ENCODE data around the gene ZNF132. TPM values are rescaled to one million over a fixed set of nuclear protein-coding genes. Genes with fewer than 3 reads are reported as not detected.

ZNF132 gene
- total and polyA plus RNA-seq, 9 of the 15 experiments (the other 6 are each of a cell fraction or from before 2014, with no cell fraction given), result 0.03 to 0.42 (median 0.10) TPM; not detected in 5

DNA sequence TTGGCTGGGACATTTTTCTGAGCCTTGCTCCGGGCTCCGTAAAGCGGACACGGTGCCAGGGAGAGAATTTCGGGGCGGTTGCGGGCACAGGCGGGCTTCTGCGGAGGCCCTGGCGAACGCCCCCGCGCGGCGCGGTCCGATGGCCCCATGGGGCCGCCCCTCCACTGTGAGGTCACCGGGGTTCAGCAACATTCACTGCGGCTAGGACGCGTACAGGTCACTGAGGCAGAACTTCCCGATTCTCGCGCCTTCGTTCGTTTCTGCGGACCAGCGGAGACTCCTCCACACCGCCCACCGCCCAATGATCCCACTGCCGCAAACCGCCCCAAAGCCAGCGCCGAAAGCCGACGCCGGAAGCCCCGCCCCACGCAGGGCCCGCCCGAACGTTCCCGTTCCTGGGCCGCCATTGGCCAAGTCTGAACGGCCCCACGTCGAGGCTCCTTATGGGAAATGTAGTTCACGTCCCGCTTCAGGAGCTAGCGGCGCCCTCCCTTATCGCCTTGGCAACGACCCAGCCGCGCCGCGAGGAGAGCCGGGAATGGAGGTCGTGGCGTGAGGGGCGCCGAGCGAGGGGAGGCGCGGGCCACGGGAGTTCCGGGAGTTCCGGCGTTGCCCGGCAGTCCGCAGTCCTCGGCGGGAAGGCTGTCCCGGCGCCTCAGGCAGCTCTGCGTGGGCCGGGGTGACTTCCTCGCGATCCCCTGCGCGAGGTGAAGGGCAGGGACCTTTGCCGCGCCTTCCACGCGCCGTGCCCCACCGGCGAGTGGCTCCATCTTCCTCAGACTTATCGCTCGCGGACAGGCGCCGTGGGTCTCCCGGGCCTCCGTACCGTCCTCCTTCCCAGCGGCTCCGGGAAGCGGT is 31.6 kb downstream of the ZNF132 start, which contains the start of gene ZNF584:
Gene ZNF584 (plus strand): TSS at position 498 of the 858 bp plus-strand sequence. CDS start 499 bp downstream, outside the sequence.
- in situ Hi-C loops (cut with MboI) (no loop called here), intact Hi-C loops (cut with micrococcal nuclease) (loop anchor here (5.0 to 10.0 kb wide), 4 partner anchors 59 to 184 kb away; partner anchors contain the start of genes ZNF324, ZNF544, ZNF8 and ZSCAN22)
- Histone ChIP-seq H3K27me3 (ENCODE audit: control insufficient read depth in 2 of 2, insufficient read depth in 2 of 2, low read length in 2 of 2) (no peaks in the 10 kb centered on the region), H3K4me2 (ENCODE audit: insufficient read depth, low read length) (peak within 1 kb of the TSS; percentile 94), H4K20me1 (replicated peaks; ENCODE audit: control insufficient read depth, insufficient read depth, low read length) (no peaks in the 10 kb centered on the region), H3K4me3 (peak within 1 kb of the TSS; percentile 87), H3K79me2 (ENCODE audit: control insufficient read depth, insufficient read depth, low read length) (peaks cover 51% of the 10 kb centered on the region), H3K27ac (ENCODE audit: extremely low read depth, low read depth, low read length) (peak within 1 kb of the TSS; percentile 97), H3K9me3 (replicated peaks; ENCODE audit: control insufficient read depth, insufficient read depth, low read depth, low read length) (no peaks in the 10 kb centered on the region), H3K9me1 (ENCODE audit: control insufficient read depth, insufficient read depth, low read length) (no peaks in the 10 kb centered on the region), H3K4me1 (replicated peaks in 1 of 2; ENCODE audit: control insufficient read depth in 2 of 2, insufficient read depth in 2 of 2, low read length in 2 of 2) (peaks cover 18 to 39% of the 10 kb centered on the region in 2 experiments), H3K9ac (ENCODE audit: insufficient read depth in 1 of 2, low read depth in 2 of 2, low read length in 2 of 2) (peak within 1 kb of the TSS; percentile 94 to 97), H2AFZ (ENCODE audit: low read depth, low read length) (peak within 1 kb of the TSS; percentile 92), H3K36me3 (ENCODE audit: control insufficient read depth, insufficient read depth, low read length) (peaks cover 22% of the 10 kb centered on the region; the same call in 2 of the 3 replicates)
- ATAC-seq, result peak; percentile 94
- POLR2A ChIA-PET, result interaction anchor here (0.6 to 2.0 kb wide), 14 partner anchors 8 to 225 kb away, joined by 3 to 7 read pairs (median 4); partner anchors contain the start of gene ZNF274
- CTCF ChIA-PET (ENCODE audit: low intra/inter-chr PET ratio), result no interaction called here
- peak; percentile 84 for FAIRE-seq
- BruUV-seq (replicated peaks), result no TSS peak
- WGBS (ENCODE audit: insufficient coverage, low coverage, missing lambda C conversion rate), result under 1% methylated on average over 69 of the region's 100 CpGs
- DNase-seq (ENCODE audit: extremely low read depth in 1 of 4, low spot score in 3 of 4), result peak; percentile 92 to 98 (median 95)
- TF ChIP-seq L3MBTL2 (IDR thresholded peaks at IDR 0.05), result peak; percentile 48
- TF ChIP-seq ZNF311 (CRISPR knock-in tag; IDR thresholded peaks at IDR 0.05), result no peak
- TF ChIP-seq FOXA3 (CRISPR knock-in tag; conservative IDR thresholded peaks at IDR 0.05 in 1 of 2, IDR thresholded peaks at IDR 0.05 in 1 of 2), result 0 out of 4 replicates have a peak, but pooled peaks of 1 of the 2 experiments have one; percentile 51
- no peak; a peak in 1 of 4 replicates for TF ChIP-seq KDM4B (IDR thresholded peaks at IDR 0.05; ENCODE audit: borderline replicate concordance in 2 of 2, low read depth in 1 of 2)
- peak; percentile 51 for TF ChIP-seq MTA3 (IDR thresholded peaks at IDR 0.05; ENCODE audit: borderline replicate concordance)
- peak; percentile 23; the same call in 1 of the 2 replicates for TF ChIP-seq GATAD2A (IDR thresholded peaks at IDR 0.05)
- TF ChIP-seq, protein P1, sequence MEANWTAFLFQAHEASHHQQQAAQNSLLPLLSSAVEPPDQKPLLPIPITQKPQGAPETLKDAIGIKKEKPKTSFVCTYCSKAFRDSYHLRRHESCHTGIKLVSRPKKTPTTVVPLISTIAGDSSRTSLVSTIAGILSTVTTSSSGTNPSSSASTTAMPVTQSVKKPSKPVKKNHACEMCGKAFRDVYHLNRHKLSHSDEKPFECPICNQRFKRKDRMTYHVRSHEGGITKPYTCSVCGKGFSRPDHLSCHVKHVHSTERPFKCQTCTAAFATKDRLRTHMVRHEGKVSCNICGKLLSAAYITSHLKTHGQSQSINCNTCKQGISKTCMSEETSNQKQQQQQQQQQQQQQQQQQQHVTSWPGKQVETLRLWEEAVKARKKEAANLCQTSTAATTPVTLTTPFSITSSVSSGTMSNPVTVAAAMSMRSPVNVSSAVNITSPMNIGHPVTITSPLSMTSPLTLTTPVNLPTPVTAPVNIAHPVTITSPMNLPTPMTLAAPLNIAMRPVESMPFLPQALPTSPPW (CRISPR knock-in tag; IDR thresholded peaks at IDR 0.05), result peak; percentile 75
- TF ChIP-seq ZNF668 (CRISPR knock-in tag; IDR thresholded peaks at IDR 0.05), result no peak
- TF ChIP-seq BRD4 (IDR thresholded peaks at IDR 0.05), result 0 out of 2 replicates have a peak, but pooled peaks have one; percentile 5
- TF ChIP-seq, protein P2, sequence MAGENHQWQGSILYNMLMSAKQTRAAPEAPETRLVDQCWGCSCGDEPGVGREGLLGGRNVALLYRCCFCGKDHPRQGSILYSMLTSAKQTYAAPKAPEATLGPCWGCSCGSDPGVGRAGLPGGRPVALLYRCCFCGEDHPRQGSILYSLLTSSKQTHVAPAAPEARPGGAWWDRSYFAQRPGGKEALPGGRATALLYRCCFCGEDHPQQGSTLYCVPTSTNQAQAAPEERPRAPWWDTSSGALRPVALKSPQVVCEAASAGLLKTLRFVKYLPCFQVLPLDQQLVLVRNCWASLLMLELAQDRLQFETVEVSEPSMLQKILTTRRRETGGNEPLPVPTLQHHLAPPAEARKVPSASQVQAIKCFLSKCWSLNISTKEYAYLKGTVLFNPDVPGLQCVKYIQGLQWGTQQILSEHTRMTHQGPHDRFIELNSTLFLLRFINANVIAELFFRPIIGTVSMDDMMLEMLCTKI (IDR thresholded peaks at IDR 0.05; ENCODE audit: partially characterized antibody), result no peak
- TF ChIP-seq POLR2B (IDR thresholded peaks at IDR 0.05; ENCODE audit: low read depth, partially characterized antibody), result peak; percentile 95
- TF ChIP-seq ZNF444 (CRISPR knock-in tag; IDR thresholded peaks at IDR 0.05), result no peak
- TF ChIP-seq ZNF41 (CRISPR knock-in tag; conservative IDR thresholded peaks at IDR 0.05), result no peak
- TF ChIP-seq, protein P3, sequence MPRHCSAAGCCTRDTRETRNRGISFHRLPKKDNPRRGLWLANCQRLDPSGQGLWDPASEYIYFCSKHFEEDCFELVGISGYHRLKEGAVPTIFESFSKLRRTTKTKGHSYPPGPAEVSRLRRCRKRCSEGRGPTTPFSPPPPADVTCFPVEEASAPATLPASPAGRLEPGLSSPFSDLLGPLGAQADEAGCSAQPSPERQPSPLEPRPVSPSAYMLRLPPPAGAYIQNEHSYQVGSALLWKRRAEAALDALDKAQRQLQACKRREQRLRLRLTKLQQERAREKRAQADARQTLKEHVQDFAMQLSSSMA (CRISPR knock-in tag; IDR thresholded peaks at IDR 0.05), result 0 out of 2 replicates have a peak, but pooled peaks have one; percentile 61

Data from K562 (cell line).